Pancreas (tissue), 10 donors: ENCODE measurements around the gene SP8. TPM values are rescaled to one million over a fixed set of nuclear protein-coding genes. Genes with fewer than 3 reads are reported as not detected.

Source experiments
- ATAC-seq, 4 donors: fragments of 200-7000 bp; cut with Tn5 transposase; one replicate each; pipeline versions ENCODE4 v1.8.0 to v1.9.1; 2020; ENCODE audit warnings: mild to moderate bottlenecking in 4 of 4, moderate library complexity in 4 of 4
- DNase-seq, 6 donors: peaks; one replicate each; pipeline ENCODE4 v3.0.0-alpha.2; 2020
- FAIRE-seq: peaks from 2 replicates; lab custom pipeline; 2012; peaks lifted over from hg19 to GRCh38; lab: Jason Lieb, UNC
- H3K27ac ChIP-seq, 4 donors: fragments of 200-600 bp; sonication (generic); 1 replicate in 3 of 4; 2 replicates in 1 of 4; pipeline versions ENCODE4 v1.5.0 to v1.8.0; 2020
- H3K27me3 ChIP-seq, 4 donors: fragments of 200-600 bp; one replicate each; pipeline ENCODE4 v1.8.0; 2021
- H3K36me3 ChIP-seq, 3 donors: fragments of 200-600 bp; sonication (generic) in 1 of 3; one replicate each; pipeline versions ENCODE4 v1.5.0 to v1.8.0; 2020 to 2021
- H3K4me1 ChIP-seq, 3 donors: fragments of 200-600 bp; one replicate each; pipeline ENCODE4 v1.8.0; 2021
- H3K4me3 ChIP-seq, 4 donors: fragments of 200-600 bp; sonication (generic) in 2 of 4; one replicate each; pipeline versions ENCODE4 v1.5.0 to v1.8.0; 2020 to 2021
- H3K9me3 ChIP-seq, 4 donors: fragments of 200-600 bp; one replicate each; pipeline ENCODE4 v1.8.0; 2021
- WGBS, 2 donors: extraction: QIAGEN DNeasy Blood & Tissue Kit; methylation state at CpG; one replicate each; pipeline ENCODE4 v1.1.7; 2013; 5-methylcytosine and 5-hydroxymethylcytosine counted together
- intact Hi-C, 3 donors: fragments of 100-400 bp; cut with DNase I; formaldehyde crosslinking; loops; one replicate each; pipeline versions ENCODE4 v1.11.1 to v1.14.2; 2022
- polyA plus RNA-seq, 2 donors: library from polyadenylated mRNA; stranded (reverse); fragments of 200-250 nt; gene quantifications; one replicate each; pipeline ENCODE4 v1.2.3, GENCODE V29; 2013
- total RNA-seq, 6 donors: library from RNA; stranded (reverse); fragmentation: NEBNext Ultra II Directional in 4 of 6; extraction: Animal tissue kit (Norgen Biotek cat#: 25700) in 4 of 6; gene quantifications; one replicate each; pipeline versions ENCODE4 v1.2.1 to v1.2.4, GENCODE V29; 2021 to 2023
- TF ChIP-seq, protein P1 (sequence below), 4 donors: fragments of 200-600 bp; sonication (generic) in 3 of 4; IDR thresholded peaks; one replicate each; pipeline versions ENCODE4 v1.5.0 to v1.8.0; 2021; ENCODE audit warnings: antibody characterized with exemption in 4 of 4
- donor health status: healthy with polysubstance abuse.
- donor health status: DM: no; HTN: no; CAD: no; lungs with moderate emphysema.
- donor health status: DM: no; HTN: no; CAD: no.
- donor health status: control.
- donor health status: control.
- donor health status: Bipolar disorder and iron deficiency.
- donor health status: DM: yes; HTN: yes; CAD: no.
- donor health status: DM: no; HTN: no; CAD: no.
- donor health status: DM: no; HTN: no; CAD: no.
- donor health status: DM: yes; HTN: yes; CAD: no.

SP8 gene
- total and polyA plus RNA-seq, 8 donors = not detected

DNA sequence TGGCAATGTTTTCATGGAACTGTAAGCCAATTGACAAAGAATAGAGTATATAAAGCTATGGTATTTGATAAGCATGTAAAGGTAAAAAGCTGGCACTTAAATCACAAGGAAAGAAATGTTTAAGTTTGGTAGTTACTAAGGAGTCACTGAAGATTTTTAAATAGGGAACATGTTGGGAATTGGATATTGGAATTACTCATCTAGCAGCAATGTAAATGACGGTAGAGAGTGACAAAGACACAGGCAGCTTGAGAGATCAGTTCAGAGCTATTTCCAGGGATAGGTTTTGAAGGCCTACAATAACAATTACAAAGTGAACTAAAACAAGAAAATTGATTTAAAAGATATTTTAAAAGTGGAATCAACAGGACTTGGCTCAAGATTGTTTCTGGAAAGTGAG is 36.8 kb downstream of the SP8 start:
- Histone ChIP-seq H3K27me3 (no peaks in the 10 kb centered on the region), H3K27ac (no peak overlapping the region), H3K36me3 (no peaks in the 10 kb centered on the region), H3K9me3 (no peaks in the 10 kb centered on the region), H3K4me3 (no peak overlapping the region), H3K4me1 (no peaks in the 10 kb centered on the region)
- 74 to 91% methylated on average over 1 of the region's 1 CpG for WGBS, 2 donors
- no peak for DNase-seq
- no peak for FAIRE-seq
- TF ChIP-seq, protein P1, sequence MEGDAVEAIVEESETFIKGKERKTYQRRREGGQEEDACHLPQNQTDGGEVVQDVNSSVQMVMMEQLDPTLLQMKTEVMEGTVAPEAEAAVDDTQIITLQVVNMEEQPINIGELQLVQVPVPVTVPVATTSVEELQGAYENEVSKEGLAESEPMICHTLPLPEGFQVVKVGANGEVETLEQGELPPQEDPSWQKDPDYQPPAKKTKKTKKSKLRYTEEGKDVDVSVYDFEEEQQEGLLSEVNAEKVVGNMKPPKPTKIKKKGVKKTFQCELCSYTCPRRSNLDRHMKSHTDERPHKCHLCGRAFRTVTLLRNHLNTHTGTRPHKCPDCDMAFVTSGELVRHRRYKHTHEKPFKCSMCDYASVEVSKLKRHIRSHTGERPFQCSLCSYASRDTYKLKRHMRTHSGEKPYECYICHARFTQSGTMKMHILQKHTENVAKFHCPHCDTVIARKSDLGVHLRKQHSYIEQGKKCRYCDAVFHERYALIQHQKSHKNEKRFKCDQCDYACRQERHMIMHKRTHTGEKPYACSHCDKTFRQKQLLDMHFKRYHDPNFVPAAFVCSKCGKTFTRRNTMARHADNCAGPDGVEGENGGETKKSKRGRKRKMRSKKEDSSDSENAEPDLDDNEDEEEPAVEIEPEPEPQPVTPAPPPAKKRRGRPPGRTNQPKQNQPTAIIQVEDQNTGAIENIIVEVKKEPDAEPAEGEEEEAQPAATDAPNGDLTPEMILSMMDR (IDR thresholded peaks at IDR 0.05) = no peak
- ATAC-seq = no peak
- intact Hi-C loops = no loop called here

DNA sequence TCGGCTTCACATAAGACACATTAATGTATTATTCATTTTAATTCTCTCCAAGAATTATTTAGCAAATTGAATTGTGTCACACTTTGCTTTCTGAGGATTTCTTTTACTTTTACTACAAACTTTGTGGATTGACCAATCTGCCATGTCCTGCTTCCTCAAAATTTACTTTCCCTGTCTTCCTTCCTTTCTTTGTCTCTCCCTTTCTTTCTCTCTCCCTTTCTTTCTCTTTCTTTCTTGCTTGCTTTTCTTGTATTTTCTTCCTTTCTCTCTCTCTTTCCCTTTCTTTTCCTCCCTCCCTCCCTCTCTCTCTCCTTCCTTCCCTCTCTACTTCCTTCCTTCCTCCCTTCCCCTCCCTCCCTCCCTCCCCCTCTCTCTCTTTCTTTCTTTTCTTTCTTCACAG is 37.8 kb downstream of the SP8 start:
- DNase-seq = no peak
- H3K9me3 ChIP-seq = no peaks in the 10 kb centered on the region
- no peak for FAIRE-seq
- no peak overlapping the region for H3K27ac ChIP-seq
- H3K4me1 ChIP-seq = no peaks in the 10 kb centered on the region
- TF ChIP-seq, protein P1 (IDR thresholded peaks at IDR 0.05) = no peak
- no peak for ATAC-seq
- no peaks in the 10 kb centered on the region for H3K36me3 ChIP-seq
- H3K4me3 ChIP-seq = no peak overlapping the region
- intact Hi-C loops = no loop called here
- H3K27me3 ChIP-seq = no peaks in the 10 kb centered on the region
- 83 to 93% methylated on average over 1 of the region's 1 CpG for WGBS, 2 donors

DNA sequence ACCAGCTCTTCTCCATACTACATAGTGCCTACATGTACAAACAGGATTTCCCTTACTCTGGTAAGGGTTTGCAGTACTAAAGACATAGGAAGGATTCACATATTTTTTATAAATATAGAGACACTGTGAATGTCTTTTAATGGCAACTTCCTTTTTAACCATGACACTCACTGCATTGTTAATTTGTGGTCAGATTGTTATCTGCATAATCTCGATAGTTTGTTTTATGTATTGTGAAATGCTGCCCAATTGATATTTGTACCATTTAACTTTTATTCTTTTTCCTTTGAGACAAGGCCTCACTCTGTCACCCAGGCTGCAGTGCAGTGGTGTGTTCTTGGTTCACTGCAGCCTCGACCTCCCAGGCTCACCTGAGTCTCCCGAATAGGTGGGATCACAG is 39.7 kb downstream of the SP8 start:
- no peak for ATAC-seq
- no peak for DNase-seq
- Histone ChIP-seq H3K27ac (no peak overlapping the region), H3K4me1 (no peaks in the 10 kb centered on the region), H3K27me3 (no peaks in the 10 kb centered on the region), H3K4me3 (no peak overlapping the region), H3K36me3 (no peaks in the 10 kb centered on the region), H3K9me3 (no peaks in the 10 kb centered on the region)
- TF ChIP-seq, protein P1 (IDR thresholded peaks at IDR 0.05) = no peak
- WGBS, 2 donors = 54 to 69% methylated on average over 3 of the region's 3 CpGs
- intact Hi-C loops = no loop called here
- no peak for FAIRE-seq

DNA sequence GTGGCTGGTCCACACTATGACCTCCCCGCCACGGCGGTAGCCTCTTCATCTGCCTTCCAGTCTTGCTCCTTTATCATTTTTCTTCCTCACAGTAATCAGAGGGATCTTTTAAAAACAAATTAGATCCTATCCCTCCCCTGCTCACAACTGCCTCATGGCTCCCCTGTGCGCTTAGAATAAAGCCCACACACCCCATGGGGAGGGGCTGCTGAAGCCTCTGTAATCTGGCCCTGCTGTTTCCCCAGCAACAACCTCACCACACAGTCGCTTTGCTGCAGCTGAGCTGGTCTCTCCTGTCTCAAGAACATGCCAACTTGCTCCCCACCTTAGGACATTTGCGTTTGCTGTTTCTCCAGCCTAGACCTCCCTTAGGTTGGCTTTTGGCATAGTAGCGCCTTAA is 41.0 kb downstream of the SP8 start:
- no peak for FAIRE-seq
- DNase-seq = no peak
- Histone ChIP-seq H3K9me3 (no peaks in the 10 kb centered on the region), H3K4me1 (no peaks in the 10 kb centered on the region), H3K27me3 (no peaks in the 10 kb centered on the region), H3K27ac (no peak overlapping the region), H3K36me3 (no peaks in the 10 kb centered on the region), H3K4me3 (no peak overlapping the region)
- TF ChIP-seq, protein P1 (IDR thresholded peaks at IDR 0.05) = no peak
- WGBS, 2 donors = 70 to 74% methylated on average over 7 of the region's 7 CpGs
- ATAC-seq = no peak
- intact Hi-C loops = no loop called here

DNA sequence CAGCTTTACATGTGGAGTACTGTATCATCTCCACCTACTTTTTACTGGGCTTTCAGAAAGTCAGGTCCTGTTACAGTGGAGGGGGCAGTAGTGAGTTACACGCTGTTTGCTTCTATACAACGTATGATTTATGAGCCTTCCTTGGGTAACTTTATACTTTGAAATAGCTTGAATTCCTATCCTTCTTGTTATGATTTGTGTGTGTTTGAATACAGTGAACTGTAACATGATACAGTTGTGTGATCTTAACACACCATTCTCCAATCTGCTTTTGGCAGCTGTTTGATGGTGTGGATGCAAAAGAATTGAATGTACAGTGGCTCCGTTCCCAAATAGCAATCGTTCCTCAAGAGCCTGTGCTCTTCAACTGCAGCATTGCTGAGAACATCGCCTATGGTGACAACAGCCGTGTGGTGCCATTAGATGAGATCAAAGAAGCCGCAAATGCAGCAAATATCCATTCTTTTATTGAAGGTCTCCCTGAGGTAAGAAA is 41.7 kb downstream of the SP8 start:
- no peaks in the 10 kb centered on the region for H3K9me3 ChIP-seq
- intact Hi-C loops = no loop called here
- H3K27me3 ChIP-seq = no peaks in the 10 kb centered on the region
- TF ChIP-seq, protein P1 (IDR thresholded peaks at IDR 0.05) = no peak
- 35 to 42% methylated on average over 7 of the region's 7 CpGs for WGBS, 2 donors
- FAIRE-seq = no peak
- H3K4me3 ChIP-seq = no peak overlapping the region
- ATAC-seq = no peak
- no peak for DNase-seq
- no peaks in the 10 kb centered on the region for H3K36me3 ChIP-seq
- no peaks in the 10 kb centered on the region for H3K4me1 ChIP-seq
- no peak overlapping the region for H3K27ac ChIP-seq
